HG03139 (cell line): ENCODE data around the gene LENG9.
"Not testable (repeated sequence)": the region's sequence is repeated elsewhere in the genome, so short reads cannot be mapped to it uniquely, and the experiment has no call there.

Experiments
- ATAC-seq: cut with Tn5 transposase; IDR thresholded peaks from one replicate; pipeline ENCODE4 v1.9.1; 2021; ENCODE audit not compliant: unreplicated experiment

LENG9 gene

DNA sequence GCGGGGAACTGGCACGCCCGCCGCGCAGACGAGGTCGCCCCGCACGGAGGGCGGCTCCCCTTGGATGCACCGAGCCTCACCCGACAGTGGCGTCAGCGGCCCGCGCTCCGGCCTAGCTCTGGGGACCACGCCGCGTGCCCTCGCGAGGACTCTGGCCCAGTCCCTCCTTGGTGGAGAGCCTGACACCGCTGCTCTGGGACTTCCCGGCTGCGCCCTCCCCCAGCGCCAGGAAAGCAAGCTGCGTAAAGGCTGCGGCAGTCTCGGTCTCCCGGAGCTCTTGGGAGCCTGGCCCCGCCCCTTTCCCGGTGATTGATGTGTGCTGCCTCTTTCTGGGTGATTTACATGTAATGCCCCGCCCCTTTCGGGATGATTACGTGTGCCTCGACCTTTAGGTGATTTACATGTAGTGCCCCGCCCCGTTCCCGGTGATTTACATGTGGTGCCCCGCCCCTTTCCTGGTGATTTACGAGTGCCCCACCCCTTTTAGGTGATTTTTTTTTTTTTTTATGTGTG, at the start of gene LENG9:
Gene LENG9 (minus strand): TSS at position 248 of the 513 bp plus-strand sequence. CDS start 252 bp downstream, outside the sequence.
- ATAC-seq, result peak; percentile 43

GRCh38 chr19:54509200-54509940, 45.8 kb upstream of the LENG9 start:
- ATAC-seq, result not testable (repeated sequence)

- not testable (repeated sequence) for ATAC-seq
These were observed 44.9 kb upstream of the LENG9 start for GRCh38 chr19:54508487-54508886.

- no peak for ATAC-seq
These were observed 44.2 kb upstream of the LENG9 start for GRCh38 chr19:54507824-54508223.

- ATAC-seq, result not testable (repeated sequence)
These were observed 43.6 kb upstream of the LENG9 start for GRCh38 chr19:54507038-54507717.

DNA sequence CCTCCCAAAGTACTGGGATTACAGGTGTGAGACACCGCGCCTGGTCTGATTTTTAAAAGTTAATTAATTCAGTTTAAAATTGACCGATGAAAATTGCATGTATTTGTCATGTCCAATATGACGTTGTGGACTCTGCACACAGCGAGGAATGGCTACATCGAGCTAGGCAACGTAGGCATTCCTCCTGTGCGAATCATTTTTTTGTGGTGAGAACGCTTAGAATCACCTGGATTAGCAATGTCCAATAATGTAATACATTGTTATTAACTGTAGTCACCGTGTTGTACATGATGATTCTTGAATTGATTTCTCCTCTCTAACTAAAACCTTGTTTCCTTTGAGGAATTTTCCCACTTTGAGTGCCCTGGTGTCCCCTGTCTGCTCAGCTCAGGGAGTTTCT, 42.5 kb upstream of the LENG9 start:
- no peak for ATAC-seq

GRCh38 chr19:54505542-54505941, 42.0 kb upstream of the LENG9 start:
- ATAC-seq, result not testable (repeated sequence)

DNA sequence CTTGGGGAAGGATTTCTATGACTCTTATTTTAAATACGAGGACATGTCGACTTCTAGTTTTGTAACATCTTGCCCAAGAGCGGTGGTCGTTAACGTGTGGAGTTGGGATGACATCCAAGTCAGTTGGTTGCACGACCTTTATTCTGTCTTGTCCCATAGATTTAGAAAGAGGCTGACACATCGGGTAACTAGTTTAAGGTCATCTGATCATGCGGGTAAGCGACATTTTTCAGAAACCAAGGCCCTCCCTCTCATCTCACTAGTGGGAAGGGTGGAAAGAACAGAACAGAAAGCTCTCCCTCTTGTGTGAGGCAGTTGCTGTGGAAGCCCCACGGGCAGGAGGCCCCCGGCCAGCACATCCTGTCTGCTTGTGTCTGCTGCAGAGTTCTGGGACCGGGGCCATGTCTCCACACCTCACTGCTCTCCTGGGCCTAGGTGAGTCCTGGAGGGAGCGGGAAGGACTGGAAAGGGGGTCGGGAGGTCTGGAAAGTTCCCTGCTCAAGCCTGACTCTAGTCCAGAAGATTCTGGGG, 39.0 kb upstream of the LENG9 start, which contains the start of gene LAIR2:
Gene LAIR2 (plus strand): TSS at position 314 of the 531 bp plus-strand sequence. CDS start 88 bp downstream, at position 402.
- ATAC-seq, result no peak

GRCh38 chr19:54498451-54498772, 34.8 kb upstream of the LENG9 start:
- ATAC-seq, result not testable (repeated sequence)

DNA sequence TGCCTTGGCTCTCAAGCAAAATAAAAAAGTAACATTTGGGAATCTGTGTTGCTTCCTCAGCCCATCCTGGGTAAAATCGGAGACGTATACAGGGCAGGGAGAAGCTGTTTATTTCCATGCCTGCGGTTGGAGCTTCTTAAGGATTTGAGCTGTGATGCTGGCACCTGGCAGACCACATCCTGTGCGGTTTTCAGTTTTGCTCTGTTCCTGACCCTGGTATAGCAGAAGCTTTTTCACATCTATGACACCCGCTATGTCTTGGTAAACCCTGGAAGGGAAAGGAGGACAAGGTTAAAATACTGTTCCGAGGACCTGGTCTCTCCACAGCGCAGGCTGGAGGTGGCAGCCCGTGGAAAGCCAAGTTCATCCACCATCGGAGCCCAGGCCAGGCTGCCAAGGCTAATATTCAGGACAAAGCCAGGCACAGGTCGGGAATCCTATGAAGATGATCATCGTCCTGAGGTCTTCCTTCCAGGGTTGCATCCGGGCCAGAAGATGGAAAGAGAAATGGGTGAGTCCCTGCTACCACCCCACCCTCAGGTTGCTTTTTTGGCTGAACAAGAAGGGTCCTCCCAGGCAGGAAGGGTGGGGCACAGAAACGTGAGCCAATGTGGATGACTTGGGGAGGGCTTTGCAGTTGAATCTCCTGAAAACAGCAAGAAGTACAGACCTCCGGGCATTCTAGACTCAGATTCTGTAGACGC, 34.3 kb upstream of the LENG9 start:
- ATAC-seq, result not testable (repeated sequence)

DNA sequence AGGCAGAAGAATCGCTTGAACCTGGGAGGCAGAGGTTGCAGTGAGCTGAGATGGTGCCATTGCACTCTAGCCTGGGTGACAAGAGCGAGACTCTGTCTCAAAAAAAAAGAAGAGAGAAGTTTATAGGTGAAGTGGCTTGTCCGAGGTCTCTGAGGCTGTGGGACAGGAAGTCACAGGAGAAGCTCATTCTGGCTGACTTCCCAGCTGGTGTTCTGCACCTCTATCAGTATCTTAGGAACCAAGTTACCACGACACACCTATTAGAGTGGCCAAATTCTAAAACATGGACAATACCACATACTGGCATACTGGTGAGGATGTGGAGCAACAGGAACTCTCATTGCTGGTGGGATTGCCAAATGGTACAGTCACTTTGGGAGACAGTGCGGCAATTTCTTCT, 31.7 kb upstream of the LENG9 start:
- ATAC-seq, result not testable (repeated sequence)

DNA sequence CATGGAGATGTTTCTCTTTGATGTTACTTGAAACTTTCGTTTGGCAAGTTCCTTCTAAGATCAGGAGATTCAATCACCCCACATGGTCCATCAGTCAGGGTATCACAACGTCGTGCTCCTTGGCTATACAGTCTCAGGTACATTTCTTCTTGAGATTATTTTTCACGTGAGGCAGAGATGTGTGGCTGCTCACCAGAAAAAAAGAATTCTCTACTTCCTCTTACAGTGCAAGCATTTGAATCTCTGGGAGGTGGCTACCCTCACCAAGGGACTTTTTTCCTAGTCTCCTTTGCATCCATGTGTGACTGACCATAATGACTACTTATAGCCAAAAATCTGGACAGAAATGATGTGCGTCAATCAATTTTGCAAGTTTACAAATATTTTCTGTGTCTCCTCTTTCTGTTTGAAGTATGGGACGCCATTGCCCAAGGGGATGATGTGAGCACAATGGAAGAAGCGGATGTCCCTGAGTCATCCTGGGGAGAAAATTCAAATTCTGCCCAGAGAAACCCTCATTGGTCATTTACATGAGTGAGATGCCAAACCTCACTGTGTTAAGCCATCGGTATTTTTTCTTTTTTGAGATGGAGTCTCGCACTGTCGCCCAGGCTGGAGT, 30.5 kb upstream of the LENG9 start:
- no peak for ATAC-seq

DNA sequence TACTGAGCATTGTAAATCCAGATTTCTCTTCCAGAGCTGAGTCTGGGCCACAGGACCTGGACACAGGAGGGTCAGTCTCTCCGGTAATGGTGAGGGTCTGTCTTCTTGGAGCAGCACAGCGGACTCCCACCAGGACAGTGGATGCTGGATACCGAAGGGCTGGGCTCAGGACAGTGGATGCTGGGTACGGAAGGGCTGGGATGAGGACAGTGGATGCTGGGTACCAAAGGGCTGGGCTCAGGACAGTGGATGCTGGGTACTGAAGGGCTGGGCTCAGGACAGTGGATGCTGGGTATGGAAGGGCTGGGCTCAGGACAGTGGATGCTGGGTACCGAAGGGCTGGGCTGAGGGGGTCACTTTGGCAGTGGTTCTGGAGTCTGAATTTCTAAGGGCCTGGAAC, 29.5 kb upstream of the LENG9 start:
- ATAC-seq, result not testable (repeated sequence)

GRCh38 chr19:54492568-54492967, 29.0 kb upstream of the LENG9 start:
- ATAC-seq, result no peak

DNA sequence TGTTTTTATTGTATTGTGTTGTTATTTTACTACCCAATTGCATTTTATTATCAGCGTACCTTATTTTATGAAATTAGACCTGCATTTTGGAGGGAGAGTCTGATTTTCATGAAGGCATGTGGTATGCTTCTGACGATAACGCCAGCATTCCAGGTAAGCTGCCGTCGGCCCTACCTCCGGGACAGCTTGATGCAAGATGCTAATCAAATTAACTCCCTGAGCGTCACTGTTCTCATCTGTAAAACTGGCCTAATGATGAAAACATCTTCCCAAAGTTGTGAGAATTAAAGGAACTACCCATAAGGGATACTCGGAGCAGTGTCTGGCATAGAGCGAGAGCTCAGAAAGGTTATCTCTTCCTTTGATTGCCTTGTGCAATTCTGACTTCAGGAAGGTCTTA, 26.2 kb upstream of the LENG9 start:
- ATAC-seq, result no peak

GRCh38 chr19:54489341-54489740, 25.8 kb upstream of the LENG9 start:
- ATAC-seq, result no peak

GRCh38 chr19:54485851-54486250, 22.3 kb upstream of the LENG9 start:
- no peak for ATAC-seq

GRCh38 chr19:54484451-54484850, 20.9 kb upstream of the LENG9 start:
- ATAC-seq, result no peak

DNA sequence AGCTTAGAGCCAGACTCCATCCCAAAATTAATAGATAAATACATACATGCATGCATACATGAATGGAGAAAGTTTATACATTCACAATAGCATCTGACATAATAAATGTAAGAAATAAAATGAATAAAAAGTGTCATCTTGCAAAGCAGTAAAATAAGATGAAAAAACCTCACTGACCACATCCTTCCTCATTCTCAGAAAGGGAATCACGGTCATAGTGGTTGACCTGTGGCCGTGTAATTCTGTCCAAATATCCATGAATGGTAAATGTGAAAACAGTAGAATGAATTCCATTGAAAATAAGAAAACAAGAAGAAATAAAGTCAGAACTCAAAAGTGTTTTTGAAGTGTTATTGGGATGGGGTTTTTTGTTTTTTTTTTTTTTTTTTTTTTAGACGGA, 19.3 kb upstream of the LENG9 start:
- no peak for ATAC-seq

DNA sequence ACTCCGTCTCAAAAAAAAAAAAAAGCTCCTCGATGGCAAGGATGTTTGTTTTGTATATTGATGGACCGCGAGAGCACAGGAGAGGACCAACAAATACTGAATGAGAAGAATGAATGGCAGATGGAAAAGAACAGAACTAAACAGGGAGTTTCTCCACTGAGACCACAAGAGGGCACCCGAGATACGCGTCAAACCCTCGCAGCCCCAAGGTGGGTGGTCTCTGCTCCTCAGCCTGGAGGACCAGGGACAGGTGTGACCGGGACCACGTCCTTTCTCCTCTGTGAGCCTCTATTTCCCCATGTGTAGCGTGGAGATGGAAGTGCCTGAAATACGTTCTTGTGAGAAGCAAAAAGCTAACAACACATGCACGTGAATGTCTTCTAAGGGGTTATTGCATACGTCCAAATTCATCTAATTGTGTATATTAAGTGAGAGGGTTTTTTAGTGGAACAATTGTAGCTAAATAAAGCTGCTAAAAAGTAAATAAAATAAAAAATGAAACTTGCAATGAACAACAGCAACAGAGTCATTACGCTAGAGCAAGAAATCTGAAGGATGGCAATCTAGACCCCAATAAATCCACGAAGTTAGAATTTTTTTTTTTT, 17.9 kb upstream of the LENG9 start:
- ATAC-seq, result no peak
